Measurements from ENCODE around the gene SSBP4. TPM values are rescaled to one million over a fixed set of nuclear protein-coding genes. Genes with fewer than 3 reads are reported as not detected.

SSBP4 gene
- total and polyA plus RNA-seq, 2 of the 8 experiments (the other 6 are each of a cell fraction or from before 2014, with no cell fraction given): 26.4 to 33.7 TPM

DNA sequence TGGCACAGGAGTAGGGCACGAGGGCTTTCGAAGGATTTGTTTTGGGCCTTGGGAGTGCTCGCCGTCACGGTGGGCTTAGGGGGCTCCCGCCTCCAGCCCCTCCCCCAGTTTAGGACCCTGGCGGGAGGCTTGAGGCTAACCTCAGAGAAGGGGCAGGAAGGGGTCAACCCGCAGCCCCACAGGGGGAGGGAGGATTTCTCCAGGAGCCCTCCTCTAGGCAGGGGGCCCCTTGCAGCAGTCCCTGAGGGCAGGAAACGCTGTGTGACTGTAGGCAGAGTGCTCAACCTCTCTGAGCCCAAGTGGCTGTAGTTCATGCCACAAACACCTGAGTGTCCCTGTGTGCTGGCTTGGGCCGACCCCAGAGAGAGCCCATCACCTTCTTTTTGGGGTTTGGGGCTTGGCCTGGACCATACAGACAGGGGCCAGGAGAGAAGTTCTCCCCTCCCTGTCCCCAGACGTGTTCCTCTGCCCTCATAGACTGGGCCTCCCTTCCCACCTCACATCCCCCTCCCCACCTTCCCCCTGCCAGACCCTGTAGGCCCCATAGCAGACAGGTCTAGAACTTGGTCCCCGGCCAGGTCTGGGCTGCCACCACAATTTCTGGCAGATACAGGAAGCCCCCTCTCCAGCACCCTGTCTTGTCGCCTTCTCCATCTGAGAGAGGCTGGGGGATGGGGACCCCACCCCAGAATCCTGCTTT is 10.7 kb downstream of the SSBP4 start (continued):
- TF ChIP-seq, protein P1, sequence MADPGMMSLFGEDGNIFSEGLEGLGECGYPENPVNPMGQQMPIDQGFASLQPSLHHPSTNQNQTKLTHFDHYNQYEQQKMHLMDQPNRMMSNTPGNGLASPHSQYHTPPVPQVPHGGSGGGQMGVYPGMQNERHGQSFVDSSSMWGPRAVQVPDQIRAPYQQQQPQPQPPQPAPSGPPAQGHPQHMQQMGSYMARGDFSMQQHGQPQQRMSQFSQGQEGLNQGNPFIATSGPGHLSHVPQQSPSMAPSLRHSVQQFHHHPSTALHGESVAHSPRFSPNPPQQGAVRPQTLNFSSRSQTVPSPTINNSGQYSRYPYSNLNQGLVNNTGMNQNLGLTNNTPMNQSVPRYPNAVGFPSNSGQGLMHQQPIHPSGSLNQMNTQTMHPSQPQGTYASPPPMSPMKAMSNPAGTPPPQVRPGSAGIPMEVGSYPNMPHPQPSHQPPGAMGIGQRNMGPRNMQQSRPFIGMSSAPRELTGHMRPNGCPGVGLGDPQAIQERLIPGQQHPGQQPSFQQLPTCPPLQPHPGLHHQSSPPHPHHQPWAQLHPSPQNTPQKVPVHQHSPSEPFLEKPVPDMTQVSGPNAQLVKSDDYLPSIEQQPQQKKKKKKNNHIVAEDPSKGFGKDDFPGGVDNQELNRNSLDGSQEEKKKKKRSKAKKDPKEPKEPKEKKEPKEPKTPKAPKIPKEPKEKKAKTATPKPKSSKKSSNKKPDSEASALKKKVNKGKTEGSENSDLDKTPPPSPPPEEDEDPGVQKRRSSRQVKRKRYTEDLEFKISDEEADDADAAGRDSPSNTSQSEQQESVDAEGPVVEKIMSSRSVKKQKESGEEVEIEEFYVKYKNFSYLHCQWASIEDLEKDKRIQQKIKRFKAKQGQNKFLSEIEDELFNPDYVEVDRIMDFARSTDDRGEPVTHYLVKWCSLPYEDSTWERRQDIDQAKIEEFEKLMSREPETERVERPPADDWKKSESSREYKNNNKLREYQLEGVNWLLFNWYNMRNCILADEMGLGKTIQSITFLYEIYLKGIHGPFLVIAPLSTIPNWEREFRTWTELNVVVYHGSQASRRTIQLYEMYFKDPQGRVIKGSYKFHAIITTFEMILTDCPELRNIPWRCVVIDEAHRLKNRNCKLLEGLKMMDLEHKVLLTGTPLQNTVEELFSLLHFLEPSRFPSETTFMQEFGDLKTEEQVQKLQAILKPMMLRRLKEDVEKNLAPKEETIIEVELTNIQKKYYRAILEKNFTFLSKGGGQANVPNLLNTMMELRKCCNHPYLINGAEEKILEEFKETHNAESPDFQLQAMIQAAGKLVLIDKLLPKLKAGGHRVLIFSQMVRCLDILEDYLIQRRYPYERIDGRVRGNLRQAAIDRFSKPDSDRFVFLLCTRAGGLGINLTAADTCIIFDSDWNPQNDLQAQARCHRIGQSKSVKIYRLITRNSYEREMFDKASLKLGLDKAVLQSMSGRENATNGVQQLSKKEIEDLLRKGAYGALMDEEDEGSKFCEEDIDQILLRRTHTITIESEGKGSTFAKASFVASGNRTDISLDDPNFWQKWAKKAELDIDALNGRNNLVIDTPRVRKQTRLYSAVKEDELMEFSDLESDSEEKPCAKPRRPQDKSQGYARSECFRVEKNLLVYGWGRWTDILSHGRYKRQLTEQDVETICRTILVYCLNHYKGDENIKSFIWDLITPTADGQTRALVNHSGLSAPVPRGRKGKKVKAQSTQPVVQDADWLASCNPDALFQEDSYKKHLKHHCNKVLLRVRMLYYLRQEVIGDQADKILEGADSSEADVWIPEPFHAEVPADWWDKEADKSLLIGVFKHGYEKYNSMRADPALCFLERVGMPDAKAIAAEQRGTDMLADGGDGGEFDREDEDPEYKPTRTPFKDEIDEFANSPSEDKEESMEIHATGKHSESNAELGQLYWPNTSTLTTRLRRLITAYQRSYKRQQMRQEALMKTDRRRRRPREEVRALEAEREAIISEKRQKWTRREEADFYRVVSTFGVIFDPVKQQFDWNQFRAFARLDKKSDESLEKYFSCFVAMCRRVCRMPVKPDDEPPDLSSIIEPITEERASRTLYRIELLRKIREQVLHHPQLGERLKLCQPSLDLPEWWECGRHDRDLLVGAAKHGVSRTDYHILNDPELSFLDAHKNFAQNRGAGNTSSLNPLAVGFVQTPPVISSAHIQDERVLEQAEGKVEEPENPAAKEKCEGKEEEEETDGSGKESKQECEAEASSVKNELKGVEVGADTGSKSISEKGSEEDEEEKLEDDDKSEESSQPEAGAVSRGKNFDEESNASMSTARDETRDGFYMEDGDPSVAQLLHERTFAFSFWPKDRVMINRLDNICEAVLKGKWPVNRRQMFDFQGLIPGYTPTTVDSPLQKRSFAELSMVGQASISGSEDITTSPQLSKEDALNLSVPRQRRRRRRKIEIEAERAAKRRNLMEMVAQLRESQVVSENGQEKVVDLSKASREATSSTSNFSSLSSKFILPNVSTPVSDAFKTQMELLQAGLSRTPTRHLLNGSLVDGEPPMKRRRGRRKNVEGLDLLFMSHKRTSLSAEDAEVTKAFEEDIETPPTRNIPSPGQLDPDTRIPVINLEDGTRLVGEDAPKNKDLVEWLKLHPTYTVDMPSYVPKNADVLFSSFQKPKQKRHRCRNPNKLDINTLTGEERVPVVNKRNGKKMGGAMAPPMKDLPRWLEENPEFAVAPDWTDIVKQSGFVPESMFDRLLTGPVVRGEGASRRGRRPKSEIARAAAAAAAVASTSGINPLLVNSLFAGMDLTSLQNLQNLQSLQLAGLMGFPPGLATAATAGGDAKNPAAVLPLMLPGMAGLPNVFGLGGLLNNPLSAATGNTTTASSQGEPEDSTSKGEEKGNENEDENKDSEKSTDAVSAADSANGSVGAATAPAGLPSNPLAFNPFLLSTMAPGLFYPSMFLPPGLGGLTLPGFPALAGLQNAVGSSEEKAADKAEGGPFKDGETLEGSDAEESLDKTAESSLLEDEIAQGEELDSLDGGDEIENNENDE (IDR thresholded peaks at IDR 0.05; ENCODE audit: insufficient replicate concordance, low read length): no peak
- peak; percentile 93 for TF ChIP-seq KDM1A (IDR thresholded peaks at IDR 0.05; ENCODE audit: borderline replicate concordance, low read length)
- TF ChIP-seq FOSL1 (IDR thresholded peaks at IDR 0.05; ENCODE audit: insufficient read depth, low read depth, low read length): no peak
- TF ChIP-seq SIX5 (IDR thresholded peaks at IDR 0.05; ENCODE audit: low read depth, low read length): no peak
- TF ChIP-seq RXRA (IDR thresholded peaks at IDR 0.05; ENCODE audit: insufficient read depth, low read depth, low read length): no peak

Data from H1 (cell line).